ENCODE data around the gene ABCB9.
"Not testable (repeated sequence)": the region's sequence is repeated elsewhere in the genome, so short reads cannot be mapped to it uniquely, and the experiment has no call there.

The ABCB9 gene

GRCh38 chr12:122965851-122966742 lies at the start of gene ABCB9:
ABCB9 (minus strand) TSS chr12:122966463; CDS start chr12:122960235, 6,228 bp downstream.
- peak; percentile 32 to 97 (median 87) for DNase-seq

- not testable (repeated sequence) for DNase-seq
Observed at GRCh38 chr12:123014473-123014872, 48.2 kb upstream of the ABCB9 start.

GRCh38 chr12:123013185-123014095 lies 47.2 kb upstream of the ABCB9 start:
- no peak for DNase-seq

GRCh38 chr12:123011701-123012100 lies 45.4 kb upstream of the ABCB9 start:
- DNase-seq = no peak

- no peak for DNase-seq
Observed at GRCh38 chr12:123010681-123011080, 44.4 kb upstream of the ABCB9 start.

- DNase-seq = no peak
Observed at GRCh38 chr12:123010110-123010509, 43.8 kb upstream of the ABCB9 start.

- DNase-seq = no peak
Observed at GRCh38 chr12:123006977-123007376, 40.7 kb upstream of the ABCB9 start.

- no peak for DNase-seq
Observed at GRCh38 chr12:123005081-123005626, 38.9 kb upstream of the ABCB9 start.

GRCh38 chr12:123004287-123004686 lies 38.0 kb upstream of the ABCB9 start:
- no peak for DNase-seq

GRCh38 chr12:123003257-123003656 lies 37.0 kb upstream of the ABCB9 start:
- DNase-seq = no peak

- DNase-seq = no peak
Observed at GRCh38 chr12:123001464-123001863, 35.2 kb upstream of the ABCB9 start.

GRCh38 chr12:123000578-123000977 lies 34.3 kb upstream of the ABCB9 start:
- DNase-seq = no peak

- DNase-seq = no peak
Observed at GRCh38 chr12:122999986-123000420, 33.7 kb upstream of the ABCB9 start.

GRCh38 chr12:122999196-122999946 lies 33.1 kb upstream of the ABCB9 start:
- DNase-seq = peak in 19 of 56 donors; percentile 3 to 46 (median 16)

GRCh38 chr12:122998316-122998715 lies 32.1 kb upstream of the ABCB9 start:
- no peak for DNase-seq

- DNase-seq = no peak
Observed at GRCh38 chr12:122997343-122998250, 31.3 kb upstream of the ABCB9 start.

GRCh38 chr12:122996621-122997342 lies 30.5 kb upstream of the ABCB9 start:
- no peak for DNase-seq

- DNase-seq = no peak
Observed at GRCh38 chr12:122996188-122996601, 29.9 kb upstream of the ABCB9 start.
